HFFc6 (cell line): Measurements from ENCODE around the gene PSMD1. TPM values are rescaled to one million over a fixed set of nuclear protein-coding genes. Genes with fewer than 3 reads are reported as not detected.

Source experiments
- DNase-seq: peaks from one replicate; pipeline ENCODE4 v3.0.0-alpha.2; 2018
- H3K27ac Mint-ChIP-seq: 2 replicates; pipeline ENCODE4 v1.8.0; 2020; ENCODE audit warnings: mild to moderate bottlenecking, mixed read lengths
- H3K27me3 Mint-ChIP-seq: 2 replicates; pipeline ENCODE4 v1.8.0; 2021; ENCODE audit warnings: mild to moderate bottlenecking, moderate library complexity, mixed read lengths; ENCODE audit not compliant: insufficient read depth
- H3K36me3 Mint-ChIP-seq: 2 replicates; pipeline ENCODE4 v1.8.0; 2021; ENCODE audit warnings: low read depth, mixed read lengths
- H3K4me1 Mint-ChIP-seq: 2 replicates; pipeline ENCODE4 v1.8.0; 2020; ENCODE audit warnings: low read depth, mixed read lengths
- H3K4me3 Mint-ChIP-seq: 2 replicates; pipeline ENCODE4 v1.8.0; 2020; ENCODE audit warnings: mild to moderate bottlenecking, moderate library complexity, mixed read lengths
- H3K9me3 Mint-ChIP-seq: 2 replicates; pipeline ENCODE4 v1.8.0; 2020; ENCODE audit warnings: mild to moderate bottlenecking, mixed read lengths
- CTCF ChIP-seq: fragments of 200-600 bp; sonication (generic); IDR thresholded peaks from 2 replicates; pipeline ENCODE4 v1.5.0; 2021; ENCODE audit warnings: antibody characterized with exemption, mild to moderate bottlenecking
- total RNA-seq, 6 experiments: library from RNA; stranded (reverse); fragmentation: NEBNext Ultra II Directional; extraction: Animal tissue kit (Norgen Biotek cat#: 25700); gene quantifications; 2 replicates in 1 of 6; 3 replicates in 5 of 6; pipeline ENCODE4 v1.2.3, GENCODE V29; 2021

Gene PSMD1
- total RNA-seq, 6 experiments from 2014 or later = 139 to 200 (median 167) TPM

DNA sequence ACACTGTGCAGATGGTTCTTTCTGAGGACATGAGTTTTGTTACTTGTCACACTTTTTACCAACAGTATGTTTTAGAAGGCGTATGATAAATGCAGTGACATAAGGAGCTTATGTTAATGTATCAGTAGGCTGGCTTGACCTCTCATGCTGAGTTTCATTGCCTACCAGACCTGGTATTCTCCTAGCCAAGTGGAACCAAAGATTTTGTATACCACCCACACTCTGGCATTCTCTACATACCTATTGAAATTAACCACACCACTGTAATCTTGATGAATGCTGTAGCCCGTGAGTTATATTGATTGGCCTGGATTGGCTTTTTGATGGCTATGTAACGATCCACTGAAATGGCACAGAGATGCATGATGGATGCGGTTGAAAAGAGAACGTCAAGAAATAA is 56.8 kb downstream of the PSMD1 start:
- H3K4me3 Mint-ChIP-seq = no peak overlapping the region
- no peaks in the 10 kb centered on the region for H3K9me3 Mint-ChIP-seq
- H3K4me1 Mint-ChIP-seq = peaks cover 65% of the 10 kb centered on the region
- H3K27ac Mint-ChIP-seq = no peak overlapping the region
- TF ChIP-seq CTCF = no peak
- peaks cover 32% of the 10 kb centered on the region for H3K36me3 Mint-ChIP-seq
- H3K27me3 Mint-ChIP-seq = no peaks in the 10 kb centered on the region
- DNase-seq = no peak

DNA sequence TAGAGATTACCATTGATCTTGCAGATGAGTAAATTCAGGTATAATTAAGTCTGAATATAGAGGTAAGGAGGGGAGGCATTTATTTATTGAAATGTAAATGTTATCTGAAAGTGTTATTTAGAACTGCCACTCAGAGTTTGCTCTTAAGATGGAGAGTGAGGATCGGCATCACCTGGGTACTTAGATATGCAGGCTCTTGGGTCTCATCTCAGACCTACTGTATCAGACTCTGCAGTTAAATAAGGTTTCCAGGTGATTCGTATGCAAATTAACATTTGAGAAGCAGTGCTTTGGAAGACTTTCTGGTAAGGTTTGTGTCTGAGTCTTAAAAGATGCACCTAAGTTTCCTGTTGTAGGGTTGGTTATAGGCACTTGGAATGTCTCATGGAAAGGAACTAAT is 59.0 kb downstream of the PSMD1 start:
- H3K4me3 Mint-ChIP-seq = no peak overlapping the region
- no peak overlapping the region for H3K27ac Mint-ChIP-seq
- H3K4me1 Mint-ChIP-seq = peaks cover 54% of the 10 kb centered on the region

GRCh38 chr2:231117148-231117547 is 60.5 kb downstream of the PSMD1 start:
- H3K4me1 Mint-ChIP-seq = peaks cover 39% of the 10 kb centered on the region
- H3K9me3 Mint-ChIP-seq = no peaks in the 10 kb centered on the region
- H3K27ac Mint-ChIP-seq = no peak overlapping the region
- H3K36me3 Mint-ChIP-seq = peaks cover 30% of the 10 kb centered on the region; the same call in 1 of the 2 replicates
- no peak for DNase-seq
- no peak for TF ChIP-seq CTCF
- H3K27me3 Mint-ChIP-seq = no peaks in the 10 kb centered on the region
- H3K4me3 Mint-ChIP-seq = no peak overlapping the region

More for the DNA sequence above, 59.0 kb downstream of the PSMD1 start:
- no peak for DNase-seq
- no peak for TF ChIP-seq CTCF
- Mint-ChIP-seq H3K36me3 (peaks cover 30% of the 10 kb centered on the region; the same call in 1 of the 2 replicates), H3K9me3 (no peaks in the 10 kb centered on the region), H3K27me3 (no peaks in the 10 kb centered on the region)

DNA sequence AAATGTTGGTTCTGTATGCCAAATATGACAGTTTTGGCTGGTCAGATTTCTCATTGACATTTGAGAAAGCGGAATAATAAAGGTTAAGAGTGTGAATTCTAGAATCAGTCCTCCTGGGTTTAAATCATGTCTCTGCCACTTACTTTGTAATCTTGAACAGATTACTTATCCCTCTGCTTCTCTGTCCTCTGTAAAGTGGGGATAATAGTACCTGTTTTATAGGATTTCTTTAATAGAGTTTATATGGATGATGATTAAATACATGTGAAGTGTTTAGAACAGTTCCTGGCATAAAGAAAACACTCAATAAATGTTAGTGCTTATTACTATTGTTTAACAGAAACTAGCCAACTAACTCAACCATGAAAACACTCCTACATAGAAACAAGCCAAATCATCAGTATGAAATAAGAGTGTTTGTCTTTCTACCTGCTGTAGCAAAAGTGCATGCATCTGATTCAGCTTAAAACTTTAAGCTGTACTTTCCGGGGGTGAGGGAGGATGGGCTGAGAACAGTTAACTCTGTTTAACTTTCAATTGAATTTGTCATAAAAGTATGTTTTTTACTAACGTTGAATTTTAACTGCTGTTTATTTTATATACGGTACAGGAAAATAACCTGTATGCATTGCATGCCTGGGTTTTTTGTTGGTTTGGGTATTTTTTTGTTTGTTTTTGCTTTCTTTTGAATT is 61.4 kb downstream of the PSMD1 start:
- H3K27ac Mint-ChIP-seq = peak overlapping the region; percentile 46; the same call in 1 of the 2 replicates
- peaks cover 26% of the 10 kb centered on the region; the same call in 1 of the 2 replicates for H3K36me3 Mint-ChIP-seq
- no peak overlapping the region for H3K4me3 Mint-ChIP-seq
- peaks cover 35% of the 10 kb centered on the region for H3K4me1 Mint-ChIP-seq
- H3K9me3 Mint-ChIP-seq = no peaks in the 10 kb centered on the region
- no peak for TF ChIP-seq CTCF
- DNase-seq = no peak
- H3K27me3 Mint-ChIP-seq = no peaks in the 10 kb centered on the region

DNA sequence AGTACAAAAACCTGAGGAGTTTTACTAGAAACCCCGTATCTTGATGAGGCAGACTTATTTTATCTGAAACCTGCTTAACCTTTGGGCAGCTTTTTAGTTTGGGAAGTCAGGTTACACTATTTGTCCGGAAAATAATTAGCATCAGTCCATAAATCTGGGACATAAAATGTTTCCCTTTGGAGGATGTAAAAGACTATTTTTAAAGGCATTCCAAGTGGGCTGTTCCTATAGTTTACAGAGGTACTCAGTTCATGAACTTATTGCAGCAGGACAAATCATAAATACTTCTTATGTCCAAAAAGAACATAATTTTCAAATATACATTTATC is 61.9 kb downstream of the PSMD1 start:
- Mint-ChIP-seq H3K36me3 (peaks cover 22% of the 10 kb centered on the region; the same call in 1 of the 2 replicates), H3K4me1 (peaks cover 40% of the 10 kb centered on the region), H3K9me3 (no peaks in the 10 kb centered on the region), H3K27ac (peak overlapping the region; percentile 46; the same call in 1 of the 2 replicates), H3K4me3 (no peak overlapping the region), H3K27me3 (no peaks in the 10 kb centered on the region)
- TF ChIP-seq CTCF = no peak
- DNase-seq = no peak
